Body of pancreas (tissue), 4 donors: ENCODE data around the gene STARD8. TPM values are rescaled to one million over a fixed set of nuclear protein-coding genes. Genes with fewer than 3 reads are reported as not detected.

ENCODE experiments used
- ATAC-seq: fragments of 150-250 bp; one replicate; pipeline ENCODE4 v1.9.1; 2016
- DNase-seq, 4 donors: peaks; one replicate each; pipeline ENCODE4 v3.0.0-alpha.2; 2019
- H3K27ac ChIP-seq, 4 donors: fragments of 200-600 bp; sonication (generic); 1 replicate in 3 of 4; 2 replicates in 1 of 4; pipeline versions ENCODE4 v1.5.1 to v1.6.1; 2016 to 2019; ENCODE audit warnings: mild to moderate bottlenecking in 1 of 4, mixed read lengths in 1 of 4, moderate library complexity in 1 of 4
- H3K27me3 ChIP-seq, 2 donors: fragments of 200-600 bp; sonication (generic); one replicate each; pipeline ENCODE4 v1.6.0; 2016; ENCODE audit warnings: mild to moderate bottlenecking in 1 of 2
- H3K36me3 ChIP-seq, 2 donors: fragments of 200-600 bp; sonication (generic); replicated peaks in 1 of 2; 2 replicates each; pipeline ENCODE4 v1.5.1; 2016; ENCODE audit warnings: low read depth in 2 of 2; ENCODE audit not compliant: insufficient read depth in 1 of 2
- H3K4me1 ChIP-seq: fragments of 200-600 bp; sonication (generic); one replicate; pipeline ENCODE4 v1.6.0; 2016
- H3K4me3 ChIP-seq, 2 donors: fragments of 200-600 bp; sonication (generic); 1 replicate in 1 of 2; 2 replicates in 1 of 2; pipeline ENCODE4 v1.5.1; 2016 to 2019
- H3K9me3 ChIP-seq, 3 donors: fragments of 200-600 bp; sonication (generic); 1 replicate in 2 of 3; 2 replicates in 1 of 3; pipeline ENCODE4 v1.5.1; 2016
- CTCF ChIP-seq, 7 experiments: fragments of 450-650 bp in 4 of 7; fragments of 200-600 bp in 3 of 7; sonication (generic) in 3 of 7; IDR thresholded peaks; one replicate each; pipeline ENCODE4 v1.5.1; 2016 to 2019; ENCODE audit warnings: antibody characterized with exemption in 7 of 7
- POLR2A ChIP-seq, 3 donors: fragments of 450-650 bp; IDR thresholded peaks; one replicate each; pipeline ENCODE4 v1.6.1; 2016; ENCODE audit warnings: antibody characterized with exemption in 3 of 3, mild to moderate bottlenecking in 2 of 3
- WGBS, 2 donors: methylation state at CpG; one replicate each; pipeline ENCODE4 v1.1.5; 2017; 5-methylcytosine and 5-hydroxymethylcytosine counted together
- intact Hi-C: fragments of 100-400 bp; cut with DNase I; formaldehyde crosslinking; loops from one replicate; pipeline ENCODE4 v1.15.1; 2023
- total RNA-seq, 2 donors: library from RNA; depleted of rRNA; stranded (reverse); fragments of >200 nt; gene quantifications; one replicate each; pipeline ENCODE4 v1.1.0, GENCODE V29; 2016

The STARD8 gene
- total RNA-seq, 2 donors from 2014 or later: 6.0 to 9.6 TPM

DNA sequence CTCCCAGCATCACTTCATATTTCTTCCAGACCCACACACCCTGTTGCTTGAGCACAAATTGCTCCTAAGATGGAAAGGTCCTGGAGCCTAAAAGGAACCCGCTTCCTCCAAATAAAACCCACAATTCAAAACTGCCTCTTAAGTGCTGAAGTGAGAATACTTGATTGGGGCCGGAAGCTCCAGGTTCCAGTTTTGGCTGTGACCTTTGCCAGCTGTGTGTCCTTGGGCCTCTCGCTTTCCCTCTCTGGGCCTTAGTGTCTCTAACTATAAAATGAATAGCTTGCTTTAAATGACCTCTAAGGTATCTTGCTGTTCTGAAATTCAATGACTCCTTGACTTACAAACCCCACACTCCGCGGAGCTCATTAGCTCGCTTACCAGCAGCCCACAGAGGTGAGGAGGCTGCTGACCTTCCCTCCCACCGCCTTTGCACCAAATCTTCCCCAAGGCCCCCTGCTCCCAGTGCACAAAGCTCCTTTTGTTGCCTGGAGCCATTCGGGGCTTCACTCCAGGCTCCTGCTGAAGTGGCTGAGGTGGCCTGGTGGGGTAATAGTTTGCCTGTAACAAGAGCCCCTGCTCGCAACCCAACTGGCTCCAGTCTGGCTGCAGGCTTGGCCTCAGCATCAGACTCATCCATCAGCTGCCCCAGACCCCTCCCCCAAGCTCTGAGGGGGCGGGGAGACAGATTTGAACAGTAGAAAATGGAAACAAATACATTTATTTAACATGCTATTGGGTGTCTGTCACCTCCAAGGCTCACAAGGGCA, 21.8 kb downstream of the STARD8 start:
- Histone ChIP-seq H3K27ac (no peak overlapping the region), H3K4me3 (no peak overlapping the region), H3K36me3 (no peaks in the 10 kb centered on the region), H3K27me3 (no peaks in the 10 kb centered on the region), H3K4me1 (no peaks in the 10 kb centered on the region), H3K9me3 (no peaks in the 10 kb centered on the region)
- TF ChIP-seq CTCF (IDR thresholded peaks at IDR 0.05) (no peak), POLR2A (IDR thresholded peaks at IDR 0.05) (no peak)
- no peak for DNase-seq
- 68 to 69% methylated on average over 6 to 9 of the region's 10 CpGs for WGBS, 2 donors
- ATAC-seq: no peak
- intact Hi-C loops: no loop called here

GRCh38 chrX:68669871-68670270, 22.4 kb downstream of the STARD8 start:
- WGBS, 2 donors: 71 to 81% methylated on average over 3 of the region's 3 CpGs
- Histone ChIP-seq H3K4me3 (no peak overlapping the region), H3K9me3 (no peaks in the 10 kb centered on the region), H3K27ac (no peak overlapping the region), H3K36me3 (no peaks in the 10 kb centered on the region), H3K27me3 (no peaks in the 10 kb centered on the region), H3K4me1 (no peaks in the 10 kb centered on the region)
- intact Hi-C loops: no loop called here
- TF ChIP-seq CTCF (IDR thresholded peaks at IDR 0.05) (no peak), POLR2A (IDR thresholded peaks at IDR 0.05) (no peak)
- DNase-seq (no peak), ATAC-seq (no peak)

- intact Hi-C loops: no loop called here
- no peak for DNase-seq
- ATAC-seq: no peak
- Histone ChIP-seq H3K9me3 (no peaks in the 10 kb centered on the region), H3K36me3 (no peaks in the 10 kb centered on the region), H3K27ac (no peak overlapping the region), H3K27me3 (no peaks in the 10 kb centered on the region), H3K4me1 (no peaks in the 10 kb centered on the region), H3K4me3 (no peak overlapping the region)
- TF ChIP-seq CTCF (IDR thresholded peaks at IDR 0.05): no peak
Observed at GRCh38 chrX:68671221-68671620, 23.8 kb downstream of the STARD8 start.

- H3K36me3 ChIP-seq: no peaks in the 10 kb centered on the region
- H3K4me1 ChIP-seq: no peaks in the 10 kb centered on the region
- 73 to 84% methylated on average over 3 of the region's 3 CpGs for WGBS, 2 donors
- ATAC-seq (no peak), DNase-seq (no peak)
- TF ChIP-seq CTCF (IDR thresholded peaks at IDR 0.05): no peak
- no peak for TF ChIP-seq POLR2A (IDR thresholded peaks at IDR 0.05)
- no peaks in the 10 kb centered on the region for H3K27me3 ChIP-seq
- no peak overlapping the region for H3K27ac ChIP-seq
- intact Hi-C loops: no loop called here
- H3K4me3 ChIP-seq: no peak overlapping the region
- H3K9me3 ChIP-seq: no peaks in the 10 kb centered on the region
Observed at GRCh38 chrX:68672581-68673318, 25.3 kb downstream of the STARD8 start.
